ENCODE results near the gene PRKAG1.

DNA sequence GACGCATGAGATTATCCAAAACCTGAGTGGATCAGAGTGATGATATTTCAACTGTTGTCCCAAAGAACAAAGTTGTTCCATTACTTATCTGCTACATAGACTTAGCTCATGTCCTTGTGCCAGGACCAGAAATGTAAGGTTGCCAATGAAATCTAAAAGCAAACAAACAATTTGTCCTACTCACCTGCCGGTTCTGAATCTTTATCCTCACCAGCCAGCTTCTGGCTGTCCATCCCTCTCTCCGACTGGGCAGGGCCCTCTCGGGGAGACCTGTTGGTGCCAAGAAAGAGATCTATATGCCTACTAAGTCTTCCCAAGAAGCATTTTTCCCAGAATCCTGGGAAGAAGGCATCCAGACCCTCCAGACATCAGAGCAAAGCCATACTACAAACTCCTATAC, 36.5 kb upstream of the PRKAG1 start:
- TF ChIP-seq, protein P1, sequence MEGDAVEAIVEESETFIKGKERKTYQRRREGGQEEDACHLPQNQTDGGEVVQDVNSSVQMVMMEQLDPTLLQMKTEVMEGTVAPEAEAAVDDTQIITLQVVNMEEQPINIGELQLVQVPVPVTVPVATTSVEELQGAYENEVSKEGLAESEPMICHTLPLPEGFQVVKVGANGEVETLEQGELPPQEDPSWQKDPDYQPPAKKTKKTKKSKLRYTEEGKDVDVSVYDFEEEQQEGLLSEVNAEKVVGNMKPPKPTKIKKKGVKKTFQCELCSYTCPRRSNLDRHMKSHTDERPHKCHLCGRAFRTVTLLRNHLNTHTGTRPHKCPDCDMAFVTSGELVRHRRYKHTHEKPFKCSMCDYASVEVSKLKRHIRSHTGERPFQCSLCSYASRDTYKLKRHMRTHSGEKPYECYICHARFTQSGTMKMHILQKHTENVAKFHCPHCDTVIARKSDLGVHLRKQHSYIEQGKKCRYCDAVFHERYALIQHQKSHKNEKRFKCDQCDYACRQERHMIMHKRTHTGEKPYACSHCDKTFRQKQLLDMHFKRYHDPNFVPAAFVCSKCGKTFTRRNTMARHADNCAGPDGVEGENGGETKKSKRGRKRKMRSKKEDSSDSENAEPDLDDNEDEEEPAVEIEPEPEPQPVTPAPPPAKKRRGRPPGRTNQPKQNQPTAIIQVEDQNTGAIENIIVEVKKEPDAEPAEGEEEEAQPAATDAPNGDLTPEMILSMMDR (conservative IDR thresholded peaks at IDR 0.05; ENCODE audit: low read length) = no peak
- no peak for TF ChIP-seq EZH2phosphoT487 (IDR thresholded peaks at IDR 0.05; ENCODE audit: borderline replicate concordance, low read depth, low read length)

All from OCI-LY7 (cell line).